HepG2 (cell line): ENCODE measurements around the gene CLEC6A. TPM values are rescaled to one million over a fixed set of nuclear protein-coding genes. Genes with fewer than 3 reads are reported as not detected.
"Not testable (repeated sequence)": the region's sequence is repeated elsewhere in the genome, so short reads cannot be mapped to it uniquely, and the experiment has no call there.

Experiments
- ATAC-seq: fragments of 200-7000 bp; cut with Tn5 transposase; 3 replicates; pipeline ENCODE4 v1.9.1; 2020; ENCODE audit warnings: mild to moderate bottlenecking, moderate library complexity
- BruUV-seq: library from RNA; stranded (reverse); fragments of 400-500 nt; replicated peaks from 2 replicates; lab custom pipeline; 2021; lab: Mats Ljungman, UMichigan
- CTCF ChIA-PET: fragments of 300-600 bp; formaldehyde crosslinking; extraction: SDS; loops from one replicate; lab custom pipeline; 2021; ENCODE audit warnings: low total read pairs, inconsistent platforms, low intra/inter-chr PET ratio; lab: Yijun Ruan, JAX
- POLR2A ChIA-PET: fragments of 350-600 bp; sonication (Branson Sonifier 250); formaldehyde crosslinking; loops from one replicate; lab custom pipeline; 2020; ENCODE audit warnings: antibody characterized with exemption, inconsistent platforms; lab: Yijun Ruan, JAX
- DNase-seq: peaks from one replicate; pipeline ENCODE4 v3.0.0-alpha.2; 2015; ENCODE audit warnings: low spot score
- FAIRE-seq: peaks from 3 replicates; lab custom pipeline; 2011; peaks lifted over from hg19 to GRCh38; lab: Jason Lieb, UNC
- H2AFZ ChIP-seq: one replicate; pipeline ENCODE4 v1.6.1; 2011; ENCODE audit warnings: low read length, inconsistent platforms
- H3K27ac ChIP-seq: fragments of 300-600 bp; 3 replicates; pipeline ENCODE4 v1.8.0; 2011; ENCODE audit warnings: mixed run types, mild to moderate bottlenecking, mixed read lengths, low read length, inconsistent platforms; ENCODE audit not compliant: insufficient read depth; ENCODE audit errors: extremely low read length
- H3K27me3 ChIP-seq, 2 experiments: fragments of 200-600 bp in 1 of 2; 2 replicates in 1 of 2; 3 replicates in 1 of 2; pipeline versions ENCODE4 v1.6.0 to v1.8.0; 2011; ENCODE audit warnings: low read length in 2 of 2, mild to moderate bottlenecking in 2 of 2, moderate library complexity in 2 of 2, inconsistent platforms in 1 of 2; ENCODE audit not compliant: insufficient read depth in 2 of 2, control insufficient read depth in 1 of 2
- H3K36me3 ChIP-seq, 2 experiments: fragments of 200-600 bp in 1 of 2; replicated peaks in 1 of 2; 2 replicates in 1 of 2; 3 replicates in 1 of 2; pipeline versions ENCODE4 v1.5.1 to v1.8.0; 2011; ENCODE audit warnings: low read length in 2 of 2, inconsistent platforms in 1 of 2; ENCODE audit not compliant: insufficient read depth in 2 of 2, control insufficient read depth in 1 of 2
- H3K4me1 ChIP-seq: 2 replicates; pipeline ENCODE4 v1.5.1; 2012; ENCODE audit warnings: low read length, inconsistent platforms; ENCODE audit not compliant: insufficient read depth
- H3K4me2 ChIP-seq: 2 replicates; pipeline ENCODE4 v1.6.0; 2011; ENCODE audit warnings: low read depth, low read length, inconsistent platforms
- H3K4me3 ChIP-seq, 3 experiments: fragments of 200-600 bp in 1 of 3; sonication (generic), shearing (Covaris generic) in 1 of 3; replicated peaks in 1 of 3; 2 replicates each; pipeline ENCODE4 v1.5.1; 2011 to 2016; ENCODE audit warnings: low read length in 3 of 3, inconsistent platforms in 2 of 3, low read depth in 2 of 3, mild to moderate bottlenecking in 2 of 3, control low read depth in 1 of 3, mixed read lengths in 1 of 3; ENCODE audit not compliant: insufficient read depth in 1 of 3
- H3K79me2 ChIP-seq: one replicate; pipeline ENCODE4 v1.6.1; 2011; ENCODE audit warnings: low read length, inconsistent platforms; ENCODE audit not compliant: insufficient read depth
- H3K9ac ChIP-seq: 2 replicates; pipeline ENCODE4 v1.6.0; 2011; ENCODE audit warnings: mild to moderate bottlenecking, low read depth, low read length, inconsistent platforms; ENCODE audit not compliant: insufficient read depth
- H3K9me3 ChIP-seq: 2 replicates; pipeline ENCODE4 v1.5.1; 2012; ENCODE audit warnings: mild to moderate bottlenecking, low read length
- H4K20me1 ChIP-seq: 2 replicates; pipeline ENCODE4 v1.6.0; 2011; ENCODE audit warnings: inconsistent platforms, mild to moderate bottlenecking, low read length, moderate library complexity; ENCODE audit not compliant: insufficient read depth
- FOSL2 ChIP-seq: sonication (generic); formaldehyde crosslinking; IDR thresholded peaks from 2 replicates; pipeline ENCODE4 v1.4.0; 2020; ENCODE audit warnings: missing genetic modification reagents
- KMT2A ChIP-seq: sonication (generic); formaldehyde crosslinking; IDR thresholded peaks from 2 replicates; pipeline ENCODE4 v1.4.0; 2020; ENCODE audit warnings: missing genetic modification reagents
- MEF2D ChIP-seq: sonication (generic); formaldehyde crosslinking; IDR thresholded peaks from 2 replicates; pipeline ENCODE4 v1.5.1; 2020; ENCODE audit warnings: mild to moderate bottlenecking, missing genetic modification reagents
- NR3C1 ChIP-seq: sonication (generic); formaldehyde crosslinking; IDR thresholded peaks from 2 replicates; pipeline ENCODE4 v1.4.0; 2020; ENCODE audit warnings: missing genetic modification reagents
- RFX1 ChIP-seq: fragments of 450-650 bp; IDR thresholded peaks from 2 replicates; pipeline ENCODE4 v1.6.1; 2017
- SETDB1 ChIP-seq: sonication (generic); formaldehyde crosslinking; IDR thresholded peaks from 2 replicates; pipeline ENCODE4 v1.5.1; 2020; ENCODE audit warnings: missing genetic modification reagents, mild to moderate bottlenecking, borderline replicate concordance
- SPEN ChIP-seq: sonication (generic); formaldehyde crosslinking; IDR thresholded peaks from 2 replicates; pipeline ENCODE4 v1.5.1; 2020; ENCODE audit warnings: low read depth, mild to moderate bottlenecking, missing genetic modification reagents
- YEATS4 ChIP-seq: sonication (generic); formaldehyde crosslinking; IDR thresholded peaks from 2 replicates; pipeline ENCODE4 v1.4.0; 2020; ENCODE audit warnings: missing genetic modification reagents, borderline replicate concordance
- WGBS: methylation state at CpG from one replicate; pipeline ENCODE4 v1.1.6; 2017; ENCODE audit warnings: low lambda C conversion rate; 5-methylcytosine and 5-hydroxymethylcytosine counted together
- in situ Hi-C: cut with HindIII; loops from 2 replicates; pipeline ENCODE4 v1.10.0; 2017; ENCODE audit warnings: low pct_unique_long_range_greater_than_20kb; ENCODE audit not compliant: extremely low pct_ligation_motif_present
- intact Hi-C: fragments of 100-400 bp; cut with micrococcal nuclease; formaldehyde crosslinking; loops from one replicate; pipeline ENCODE4 v1.10.0; 2022; ENCODE audit not compliant: unreplicated experiment
- polyA plus RNA-seq, 8 experiments: library from polyadenylated mRNA; depleted of rRNA in 3 of 8; stranded (reverse) in 7 of 8; unstranded in 1 of 8; fragments of >200 nt; fragmentation: Illumina TruSeq in 4 of 8; extraction: Trizol in 4 of 8; gene quantifications; 2 replicates each; pipeline versions ENCODE4 v1.2.1 to v1.2.3, GENCODE V29; 2011 to 2016; ENCODE audit warnings: low read depth in 4 of 8, missing spikeins in 1 of 8, mixed read lengths in 1 of 8; ENCODE audit not compliant: insufficient read depth in 1 of 8
- total RNA-seq, 5 experiments: library from RNA; depleted of rRNA; stranded (reverse); fragments of >200 nt; fragmentation: Illumina TruSeq; extraction: Trizol; gene quantifications; 2 replicates each; pipeline ENCODE4 v1.2.3, GENCODE V29; 2016; ENCODE audit warnings: low read depth in 1 of 5
- TF ChIP-seq, protein P1 (sequence below): sonication (generic); formaldehyde crosslinking; IDR thresholded peaks from 2 replicates; pipeline ENCODE4 v1.4.0; 2020; ENCODE audit warnings: missing genetic modification reagents; ENCODE audit errors: not compliant biosample characterization
- TF ChIP-seq, protein P2 (sequence below): sonication (generic); formaldehyde crosslinking; IDR thresholded peaks from 2 replicates; pipeline ENCODE4 v1.5.0; 2020; ENCODE audit warnings: mild to moderate bottlenecking, missing genetic modification reagents
- TF ChIP-seq, protein P3 (sequence below): sonication (generic); formaldehyde crosslinking; IDR thresholded peaks from 2 replicates; pipeline ENCODE4 v1.5.1; 2020; ENCODE audit warnings: missing genetic modification reagents, mild to moderate bottlenecking, borderline replicate concordance

The CLEC6A gene
- total and polyA plus RNA-seq, 2 of the 13 experiments (the other 11 are each of a cell fraction or from before 2014, with no cell fraction given), result not detected

DNA sequence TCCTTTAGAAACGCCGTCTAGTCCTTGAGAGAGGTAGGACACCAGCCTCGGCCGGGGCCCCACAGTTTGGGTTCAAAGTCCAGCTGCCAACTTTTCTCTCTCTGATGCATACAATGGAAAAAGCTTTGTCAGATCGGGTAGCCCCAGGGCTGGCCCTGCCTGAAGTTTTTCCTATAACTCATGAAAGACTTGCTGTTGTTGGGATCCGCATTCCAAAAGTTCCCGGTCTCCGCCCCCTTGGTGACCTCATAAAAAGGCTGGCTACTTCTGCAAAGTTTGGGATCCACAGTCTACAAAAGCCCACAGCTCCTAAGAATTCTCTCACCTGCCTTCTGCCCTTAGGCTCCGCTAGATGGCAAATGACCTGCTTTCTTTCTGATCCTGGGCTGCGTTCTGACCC, 35.3 kb upstream of the CLEC6A start:
- Histone ChIP-seq H3K27me3 (no peaks in the 10 kb centered on the region), H3K36me3 (no peaks in the 10 kb centered on the region), H3K9me3 (no peaks in the 10 kb centered on the region), H2AFZ (no peak overlapping the region), H3K79me2 (no peaks in the 10 kb centered on the region), H3K27ac (no peak overlapping the region), H3K4me2 (no peak overlapping the region), H3K9ac (no peak overlapping the region), H3K4me1 (no peaks in the 10 kb centered on the region), H4K20me1 (no peaks in the 10 kb centered on the region), H3K4me3 (no peak overlapping the region)
- CTCF ChIA-PET, result no interaction called here
- no peak for FAIRE-seq
- TF ChIP-seq, protein P1, sequence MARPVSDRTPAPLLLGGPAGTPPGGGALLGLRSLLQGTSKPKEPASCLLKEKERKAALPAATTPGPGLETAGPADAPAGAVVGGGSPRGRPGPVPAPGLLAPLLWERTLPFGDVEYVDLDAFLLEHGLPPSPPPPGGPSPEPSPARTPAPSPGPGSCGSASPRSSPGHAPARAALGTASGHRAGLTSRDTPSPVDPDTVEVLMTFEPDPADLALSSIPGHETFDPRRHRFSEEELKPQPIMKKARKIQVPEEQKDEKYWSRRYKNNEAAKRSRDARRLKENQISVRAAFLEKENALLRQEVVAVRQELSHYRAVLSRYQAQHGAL, result no peak
- TF ChIP-seq SETDB1 (CRISPR knock-in tag) (no peak), RFX1 (no peak), KMT2A (CRISPR knock-in tag) (no peak), FOSL2 (CRISPR knock-in tag) (no peak), MEF2D (CRISPR knock-in tag) (no peak), SPEN (CRISPR knock-in tag) (no peak), YEATS4 (CRISPR knock-in tag) (no peak), NR3C1 (CRISPR knock-in tag) (no peak)
- TF ChIP-seq, protein P2, sequence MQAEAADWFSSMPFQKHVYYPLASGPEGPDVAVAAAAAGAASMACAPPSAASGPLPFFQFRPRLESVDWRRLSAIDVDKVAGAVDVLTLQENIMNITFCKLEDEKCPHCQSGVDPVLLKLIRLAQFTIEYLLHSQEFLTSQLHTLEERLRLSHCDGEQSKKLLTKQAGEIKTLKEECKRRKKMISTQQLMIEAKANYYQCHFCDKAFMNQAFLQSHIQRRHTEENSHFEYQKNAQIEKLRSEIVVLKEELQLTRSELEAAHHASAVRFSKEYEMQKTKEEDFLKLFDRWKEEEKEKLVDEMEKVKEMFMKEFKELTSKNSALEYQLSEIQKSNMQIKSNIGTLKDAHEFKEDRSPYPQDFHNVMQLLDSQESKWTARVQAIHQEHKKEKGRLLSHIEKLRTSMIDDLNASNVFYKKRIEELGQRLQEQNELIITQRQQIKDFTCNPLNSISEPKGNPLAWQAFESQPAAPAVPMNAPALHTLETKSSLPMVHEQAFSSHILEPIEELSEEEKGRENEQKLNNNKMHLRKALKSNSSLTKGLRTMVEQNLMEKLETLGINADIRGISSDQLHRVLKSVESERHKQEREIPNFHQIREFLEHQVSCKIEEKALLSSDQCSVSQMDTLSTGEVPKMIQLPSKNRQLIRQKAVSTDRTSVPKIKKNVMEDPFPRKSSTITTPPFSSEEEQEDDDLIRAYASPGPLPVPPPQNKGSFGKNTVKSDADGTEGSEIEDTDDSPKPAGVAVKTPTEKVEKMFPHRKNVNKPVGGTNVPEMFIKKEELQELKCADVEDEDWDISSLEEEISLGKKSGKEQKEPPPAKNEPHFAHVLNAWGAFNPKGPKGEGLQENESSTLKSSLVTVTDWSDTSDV (CRISPR knock-in tag), result no peak
- TF ChIP-seq, protein P3, sequence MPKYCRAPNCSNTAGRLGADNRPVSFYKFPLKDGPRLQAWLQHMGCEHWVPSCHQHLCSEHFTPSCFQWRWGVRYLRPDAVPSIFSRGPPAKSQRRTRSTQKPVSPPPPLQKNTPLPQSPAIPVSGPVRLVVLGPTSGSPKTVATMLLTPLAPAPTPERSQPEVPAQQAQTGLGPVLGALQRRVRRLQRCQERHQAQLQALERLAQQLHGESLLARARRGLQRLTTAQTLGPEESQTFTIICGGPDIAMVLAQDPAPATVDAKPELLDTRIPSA (CRISPR knock-in tag), result no peak
- intact Hi-C loops, result no loop called here
- no CpG with 5 or more reads among the region's 10 CpGs for WGBS
- no peak for DNase-seq
- in situ Hi-C loops, result no loop called here
- no TSS peak for BruUV-seq
- POLR2A ChIA-PET, result no interaction called here
- ATAC-seq, result no peak

DNA sequence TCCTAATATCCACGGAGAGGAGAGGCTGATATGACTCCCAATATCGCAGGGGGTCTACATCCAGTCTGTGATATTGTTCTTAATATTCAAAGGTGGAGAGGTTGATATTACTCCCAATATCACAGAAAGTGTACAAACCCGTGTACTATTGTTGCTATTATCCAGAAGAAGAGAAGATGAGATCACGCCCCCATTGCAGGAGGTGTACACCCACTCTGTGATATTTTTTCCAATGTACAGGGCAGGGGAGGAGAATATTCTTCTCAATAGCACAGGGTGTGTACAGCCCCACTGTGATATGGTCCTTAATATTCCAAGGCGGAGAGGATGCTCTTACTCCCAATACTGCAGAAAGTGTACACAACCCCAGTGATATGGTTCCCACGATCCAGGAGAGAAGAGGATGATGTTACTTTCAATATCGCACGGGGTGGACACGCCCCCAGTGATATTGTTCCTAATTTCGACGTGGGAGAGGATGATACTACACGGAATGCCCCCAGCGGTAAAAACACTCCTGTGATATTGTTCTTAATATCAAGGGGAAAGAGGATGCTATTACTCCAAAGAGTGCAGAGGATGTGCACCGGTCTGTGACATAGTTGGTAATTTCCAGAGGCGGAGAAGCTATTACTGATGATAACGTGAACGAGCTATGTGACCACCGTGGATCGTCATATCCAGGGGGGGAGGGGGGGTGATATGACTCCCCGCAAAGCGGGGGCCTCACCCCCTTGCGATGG, 11.1 kb upstream of the CLEC6A start:
- H3K4me1 ChIP-seq, H3K9me3 ChIP-seq, POLR2A ChIA-PET, ATAC-seq, H3K4me3 ChIP-seq, CTCF ChIA-PET, H3K4me2 ChIP-seq, H3K9ac ChIP-seq, DNase-seq, intact Hi-C loops, H3K27me3 ChIP-seq, H2AFZ ChIP-seq, H3K79me2 ChIP-seq, H3K27ac ChIP-seq, BruUV-seq, H4K20me1 ChIP-seq, in situ Hi-C loops, FAIRE-seq, H3K36me3 ChIP-seq: not testable (repeated sequence)
- WGBS, result 25% methylated on average over 21 of the region's 22 CpGs
